ENCODE measurements around the gene HMOX1. TPM values are rescaled to one million over a fixed set of nuclear protein-coding genes. Genes with fewer than 3 reads are reported as not detected.

HMOX1 gene
- total and polyA plus RNA-seq, 4 donors, result 8.6 to 16.5 (median 14.4) TPM

DNA sequence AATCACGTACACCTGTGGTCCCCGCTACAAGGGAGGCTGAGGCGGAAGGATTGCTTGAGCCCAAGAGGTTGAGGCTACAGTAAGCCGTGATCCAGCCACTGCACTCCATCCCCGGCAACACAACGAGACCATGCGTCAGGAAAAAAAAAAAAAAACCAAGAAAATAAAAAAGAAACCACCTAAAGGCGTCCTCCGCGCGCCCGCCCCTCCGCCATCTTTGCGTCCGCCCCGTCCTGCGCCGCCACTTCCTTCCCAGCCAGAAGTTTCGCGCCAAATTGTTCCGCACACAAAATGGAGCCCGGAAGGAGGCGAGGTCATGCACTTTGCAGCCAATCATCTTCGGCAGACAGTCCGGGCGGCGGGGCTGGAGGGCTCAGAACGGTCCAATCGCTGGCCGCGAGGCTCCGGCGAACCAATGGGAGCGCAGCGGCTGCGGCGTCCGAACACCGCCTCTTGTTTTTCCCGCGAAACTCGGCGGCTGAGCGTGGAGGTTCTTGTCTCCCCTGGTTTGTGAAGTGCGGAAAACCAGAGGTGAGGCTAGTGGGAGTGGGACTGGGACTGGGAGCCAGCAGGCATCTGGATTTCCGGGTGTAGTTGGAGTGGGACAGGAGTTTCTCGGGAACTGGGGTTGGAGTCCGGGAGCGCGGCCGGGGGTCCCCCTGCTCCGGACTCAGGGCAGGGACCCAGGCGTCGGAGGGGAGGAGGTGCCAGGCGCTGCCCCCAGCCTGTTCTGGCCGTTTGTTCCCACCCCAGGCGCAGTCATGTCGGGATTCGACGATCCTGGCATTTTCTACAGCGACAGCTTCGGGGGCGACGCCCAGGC lies 19.0 kb downstream of the HMOX1 start, which contains the start of gene MCM5:
MCM5 (plus strand) TSS at position 463 of the 823 bp plus-strand sequence; CDS start at position 762, 299 bp downstream.
- DNase-seq (ENCODE audit: low read depth in 4 of 6, low spot score in 6 of 6), result peak; percentile 87 to 99 (median 95)
- Histone ChIP-seq H3K4me1 (ENCODE audit: control insufficient read depth, insufficient read depth, low read length) (peaks cover 24% of the 10 kb centered on the region), H3K4me3 (ENCODE audit: low read depth, low read length) (peak within 1 kb of the TSS; percentile 95), H3K27ac (ENCODE audit: low read depth, low read length) (no peak within 1 kb of the TSS), H3K36me3 (ENCODE audit: control insufficient read depth, insufficient read depth, low read length) (peaks cover 7% of the 10 kb centered on the region), H3K9me3 (ENCODE audit: control insufficient read depth, insufficient read depth, low read length) (no peaks in the 10 kb centered on the region), H3K27me3 (ENCODE audit: control insufficient read depth, insufficient read depth, low read length) (no peaks in the 10 kb centered on the region)
- WGBS (ENCODE audit: insufficient coverage), result 1% methylated on average over 62 of the region's 64 CpGs

DNA sequence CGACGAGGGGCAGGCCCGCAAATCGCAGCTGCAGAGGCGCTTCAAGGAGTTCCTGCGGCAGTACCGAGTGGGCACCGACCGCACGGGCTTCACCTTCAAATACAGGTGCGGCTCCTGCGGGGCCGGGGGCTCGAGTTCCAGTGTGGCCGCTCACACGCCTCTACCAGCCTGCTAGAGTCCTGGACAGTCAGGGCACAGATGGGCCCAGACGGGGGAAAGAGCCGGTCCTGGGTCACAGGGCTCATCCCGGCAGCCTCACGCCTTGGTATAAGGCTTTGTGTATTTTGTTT lies 19.6 kb downstream of the HMOX1 start:
- WGBS (ENCODE audit: insufficient coverage), result under 1% methylated on average over 16 of the region's 20 CpGs
- no peaks in the 10 kb centered on the region for H3K9me3 ChIP-seq (ENCODE audit: control insufficient read depth, insufficient read depth, low read length)
- H3K4me1 ChIP-seq (ENCODE audit: control insufficient read depth, insufficient read depth, low read length), result peaks cover 24% of the 10 kb centered on the region
- no peaks in the 10 kb centered on the region for H3K27me3 ChIP-seq (ENCODE audit: control insufficient read depth, insufficient read depth, low read length)
- DNase-seq (ENCODE audit: low read depth in 4 of 6, low spot score in 6 of 6), result no peak
- no peak overlapping the region for H3K27ac ChIP-seq (ENCODE audit: low read depth, low read length)
- H3K36me3 ChIP-seq (ENCODE audit: control insufficient read depth, insufficient read depth, low read length), result peaks cover 7% of the 10 kb centered on the region
- peak overlapping the region; percentile 95 for H3K4me3 ChIP-seq (ENCODE audit: low read depth, low read length)

DNA sequence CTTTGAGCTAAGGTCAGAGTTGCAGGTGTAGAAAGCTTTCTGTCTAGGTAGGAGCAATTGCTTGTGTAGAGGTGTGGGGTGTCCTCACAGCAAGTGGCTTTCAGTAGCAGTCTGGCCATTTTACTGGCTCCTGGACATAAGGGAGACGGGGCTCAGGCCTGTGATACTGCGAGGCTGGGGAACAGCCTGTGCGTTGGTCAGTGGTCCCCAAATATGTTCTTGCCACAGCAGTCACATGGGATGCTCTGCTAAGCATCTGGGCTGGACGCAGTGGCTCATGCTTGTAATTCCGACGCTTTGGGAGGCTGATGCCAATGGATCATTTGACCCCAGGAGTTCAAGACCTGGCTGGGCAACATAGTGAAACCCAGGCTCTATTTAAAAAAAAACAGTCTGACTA lies 21.0 kb downstream of the HMOX1 start:
- Histone ChIP-seq H3K4me3 (ENCODE audit: low read depth, low read length) (no peak overlapping the region), H3K9me3 (ENCODE audit: control insufficient read depth, insufficient read depth, low read length) (no peaks in the 10 kb centered on the region), H3K27me3 (ENCODE audit: control insufficient read depth, insufficient read depth, low read length) (no peaks in the 10 kb centered on the region), H3K36me3 (ENCODE audit: control insufficient read depth, insufficient read depth, low read length) (peaks cover 16% of the 10 kb centered on the region), H3K4me1 (ENCODE audit: control insufficient read depth, insufficient read depth, low read length) (peaks cover 24% of the 10 kb centered on the region), H3K27ac (ENCODE audit: low read depth, low read length) (no peak overlapping the region)
- WGBS (ENCODE audit: insufficient coverage), result 79% methylated on average over 6 of the region's 6 CpGs
- DNase-seq (ENCODE audit: low read depth in 4 of 6, low spot score in 6 of 6), result no peak

DNA sequence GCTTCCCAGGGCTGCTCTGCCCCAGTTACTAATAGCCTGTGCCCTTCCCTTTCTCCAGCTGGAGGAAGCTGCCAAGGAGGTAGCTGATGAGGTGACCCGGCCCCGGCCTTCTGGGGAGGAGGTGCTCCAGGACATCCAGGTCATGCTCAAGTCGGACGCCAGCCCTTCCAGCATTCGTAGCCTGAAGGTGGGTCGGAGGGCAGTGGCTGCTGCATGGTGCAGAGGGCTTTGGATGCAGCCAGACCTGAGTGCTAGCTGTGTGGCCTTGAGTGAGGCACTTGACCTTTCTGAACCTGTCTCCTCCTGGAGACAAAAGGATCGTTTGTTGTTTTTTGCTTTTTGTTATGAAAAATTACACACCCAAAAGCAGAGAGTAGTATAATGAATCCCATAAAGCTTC lies 22.5 kb downstream of the HMOX1 start:
- Histone ChIP-seq H3K4me1 (ENCODE audit: control insufficient read depth, insufficient read depth, low read length) (peaks cover 24% of the 10 kb centered on the region), H3K4me3 (ENCODE audit: low read depth, low read length) (no peak overlapping the region), H3K9me3 (ENCODE audit: control insufficient read depth, insufficient read depth, low read length) (no peaks in the 10 kb centered on the region), H3K27me3 (ENCODE audit: control insufficient read depth, insufficient read depth, low read length) (no peaks in the 10 kb centered on the region), H3K36me3 (ENCODE audit: control insufficient read depth, insufficient read depth, low read length) (peaks cover 30% of the 10 kb centered on the region), H3K27ac (ENCODE audit: low read depth, low read length) (no peak overlapping the region)
- no peak for DNase-seq (ENCODE audit: low read depth in 4 of 6, low spot score in 6 of 6)
- WGBS (ENCODE audit: insufficient coverage), result 87% methylated on average over 6 of the region's 7 CpGs

DNA sequence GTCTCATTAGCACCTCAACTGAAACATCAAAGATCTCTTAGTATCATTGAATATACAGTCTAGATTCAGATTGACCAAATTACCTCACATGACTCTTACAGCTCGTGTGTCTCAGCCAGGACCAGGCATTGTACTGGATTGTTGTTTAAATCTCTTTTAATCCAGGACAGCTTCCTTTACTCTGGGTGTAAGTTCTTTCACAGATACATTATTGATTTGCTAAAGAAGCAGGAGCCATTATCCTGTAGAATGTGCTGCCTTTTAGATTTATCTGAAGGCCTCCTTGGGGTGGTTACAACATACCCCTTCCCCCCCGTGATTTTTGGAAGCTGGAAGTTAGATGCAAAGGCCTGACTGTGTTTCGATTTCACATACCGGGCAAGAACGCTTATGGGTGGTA lies 23.3 kb downstream of the HMOX1 start:
- 100% methylated on average over 1 of the region's 5 CpGs for WGBS (ENCODE audit: insufficient coverage)
- Histone ChIP-seq H3K27me3 (ENCODE audit: control insufficient read depth, insufficient read depth, low read length) (no peaks in the 10 kb centered on the region), H3K36me3 (ENCODE audit: control insufficient read depth, insufficient read depth, low read length) (peaks cover 38% of the 10 kb centered on the region), H3K9me3 (ENCODE audit: control insufficient read depth, insufficient read depth, low read length) (no peaks in the 10 kb centered on the region), H3K27ac (ENCODE audit: low read depth, low read length) (no peak overlapping the region), H3K4me3 (ENCODE audit: low read depth, low read length) (no peak overlapping the region), H3K4me1 (ENCODE audit: control insufficient read depth, insufficient read depth, low read length) (peaks cover 23% of the 10 kb centered on the region)
- DNase-seq (ENCODE audit: low read depth in 4 of 6, low spot score in 6 of 6), result no peak

DNA sequence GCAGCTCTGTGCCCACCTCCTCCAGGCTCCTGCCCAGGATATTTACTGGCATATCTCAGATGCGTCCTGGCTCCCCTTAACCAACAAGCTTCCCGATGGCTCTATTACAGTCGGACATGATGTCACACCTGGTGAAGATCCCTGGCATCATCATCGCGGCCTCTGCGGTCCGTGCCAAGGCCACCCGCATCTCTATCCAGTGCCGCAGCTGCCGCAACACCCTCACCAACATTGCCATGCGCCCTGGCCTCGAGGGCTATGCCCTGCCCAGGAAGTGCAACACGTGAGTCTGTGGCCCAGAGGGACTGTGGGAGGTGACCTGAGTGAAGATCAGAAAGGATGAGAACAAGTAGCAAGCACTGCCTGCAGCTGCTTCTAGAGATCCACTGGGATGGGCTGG lies 25.5 kb downstream of the HMOX1 start:
- H3K4me3 ChIP-seq (ENCODE audit: low read depth, low read length), result no peak overlapping the region
- H3K36me3 ChIP-seq (ENCODE audit: control insufficient read depth, insufficient read depth, low read length), result peaks cover 61% of the 10 kb centered on the region
- H3K9me3 ChIP-seq (ENCODE audit: control insufficient read depth, insufficient read depth, low read length), result no peaks in the 10 kb centered on the region
- no peak for DNase-seq (ENCODE audit: low read depth in 4 of 6, low spot score in 6 of 6)
- peaks cover 4% of the 10 kb centered on the region for H3K4me1 ChIP-seq (ENCODE audit: control insufficient read depth, insufficient read depth, low read length)
- WGBS (ENCODE audit: insufficient coverage), result 95% methylated on average over 13 of the region's 13 CpGs
- H3K27ac ChIP-seq (ENCODE audit: low read depth, low read length), result no peak overlapping the region
- H3K27me3 ChIP-seq (ENCODE audit: control insufficient read depth, insufficient read depth, low read length), result no peaks in the 10 kb centered on the region

DNA sequence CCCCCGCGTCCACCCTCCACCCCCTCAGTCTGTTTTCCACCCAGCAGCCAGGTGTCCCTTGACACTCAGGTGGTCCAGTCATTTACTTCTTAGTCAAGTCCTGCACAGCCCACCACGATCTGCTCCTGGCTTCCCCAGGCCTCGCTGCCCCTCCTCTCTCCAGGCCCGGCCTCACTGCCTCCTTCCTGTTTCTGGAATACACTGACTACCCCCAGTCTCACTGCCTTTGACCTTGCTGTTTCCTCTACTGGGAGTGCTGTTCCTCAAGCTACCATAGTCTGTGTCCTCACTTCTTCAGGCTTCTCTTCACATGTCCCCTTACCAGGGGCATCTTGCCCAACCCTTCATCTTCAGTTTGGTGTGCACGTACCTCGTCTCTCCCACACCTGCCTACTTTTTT lies 26.5 kb downstream of the HMOX1 start:
- Histone ChIP-seq H3K4me3 (ENCODE audit: low read depth, low read length) (no peak overlapping the region), H3K36me3 (ENCODE audit: control insufficient read depth, insufficient read depth, low read length) (peaks cover 70% of the 10 kb centered on the region), H3K4me1 (ENCODE audit: control insufficient read depth, insufficient read depth, low read length) (peaks cover 4% of the 10 kb centered on the region), H3K27ac (ENCODE audit: low read depth, low read length) (no peak overlapping the region), H3K27me3 (ENCODE audit: control insufficient read depth, insufficient read depth, low read length) (no peaks in the 10 kb centered on the region), H3K9me3 (ENCODE audit: control insufficient read depth, insufficient read depth, low read length) (no peaks in the 10 kb centered on the region)
- no peak for DNase-seq (ENCODE audit: low read depth in 4 of 6, low spot score in 6 of 6)
- WGBS (ENCODE audit: insufficient coverage), result 91% methylated on average over 5 of the region's 7 CpGs

DNA sequence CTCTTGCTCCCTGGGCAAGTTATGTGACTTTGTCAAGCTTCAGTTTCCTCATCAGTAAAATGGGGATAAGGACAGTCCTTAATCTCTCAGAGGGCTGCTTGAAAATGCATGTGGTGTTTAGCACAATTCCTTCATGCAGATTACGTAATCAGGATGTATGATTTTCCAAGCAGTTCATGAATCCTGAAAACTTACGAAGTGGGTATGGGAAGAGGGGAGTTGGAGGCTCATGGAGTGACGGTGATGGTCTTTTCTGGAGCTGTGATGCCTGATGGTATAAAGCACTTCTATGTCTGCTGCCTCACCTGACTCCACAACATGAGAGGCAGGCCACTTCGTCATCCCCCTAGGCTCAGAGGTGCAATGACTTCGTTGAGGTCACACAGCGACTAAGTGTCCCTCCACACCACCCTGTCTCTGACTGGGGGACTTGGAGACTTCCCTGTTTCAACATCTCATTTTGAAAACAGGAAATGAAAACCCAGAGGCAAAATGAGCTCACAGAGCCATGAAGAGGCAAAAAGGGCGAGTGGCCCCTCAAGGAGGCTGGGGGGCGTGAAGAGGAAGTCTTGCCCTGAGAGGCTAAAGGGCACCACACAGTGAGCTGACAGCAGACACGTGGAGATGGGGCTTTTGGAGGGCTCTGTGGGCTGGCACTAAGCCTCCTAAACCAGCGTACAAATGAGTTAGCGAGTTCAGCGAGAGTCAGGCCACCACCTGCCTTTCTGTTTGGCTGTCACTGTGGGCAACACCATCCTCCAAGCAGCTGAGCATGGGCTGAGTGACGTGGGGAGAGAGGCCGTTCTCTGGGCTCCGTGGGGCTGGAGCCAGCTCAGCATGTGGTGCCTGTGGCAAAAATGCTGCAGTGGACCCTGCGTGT lies 29.1 kb downstream of the HMOX1 start:
- H3K4me1 ChIP-seq (ENCODE audit: control insufficient read depth, insufficient read depth, low read length), result no peaks in the 10 kb centered on the region
- 82% methylated on average over 15 of the region's 16 CpGs for WGBS (ENCODE audit: insufficient coverage)
- no peaks in the 10 kb centered on the region for H3K27me3 ChIP-seq (ENCODE audit: control insufficient read depth, insufficient read depth, low read length)
- no peak overlapping the region for H3K4me3 ChIP-seq (ENCODE audit: low read depth, low read length)
- DNase-seq (ENCODE audit: low read depth in 4 of 6, low spot score in 6 of 6), result peak in 1 of 6 donors; percentile 17
- no peak overlapping the region for H3K27ac ChIP-seq (ENCODE audit: low read depth, low read length)
- H3K36me3 ChIP-seq (ENCODE audit: control insufficient read depth, insufficient read depth, low read length), result peaks cover 84% of the 10 kb centered on the region
- H3K9me3 ChIP-seq (ENCODE audit: control insufficient read depth, insufficient read depth, low read length), result no peaks in the 10 kb centered on the region

DNA sequence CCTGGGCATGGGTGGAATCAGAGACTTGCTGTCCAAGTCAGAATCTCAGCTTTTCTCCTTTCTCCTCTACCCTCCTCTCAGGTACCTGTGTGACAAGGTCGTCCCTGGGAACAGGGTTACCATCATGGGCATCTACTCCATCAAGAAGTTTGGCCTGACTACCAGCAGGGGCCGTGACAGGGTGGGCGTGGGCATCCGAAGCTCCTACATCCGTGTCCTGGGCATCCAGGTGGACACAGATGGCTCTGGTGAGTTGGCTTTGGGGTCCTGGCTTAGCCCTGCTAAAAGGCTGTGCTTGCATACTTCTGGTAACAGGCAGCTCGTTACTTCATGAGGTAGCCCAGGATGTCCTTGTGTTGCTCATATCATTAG lies 29.8 kb downstream of the HMOX1 start:
- Histone ChIP-seq H3K4me3 (ENCODE audit: low read depth, low read length) (no peak overlapping the region), H3K36me3 (ENCODE audit: control insufficient read depth, insufficient read depth, low read length) (peaks cover 88% of the 10 kb centered on the region), H3K9me3 (ENCODE audit: control insufficient read depth, insufficient read depth, low read length) (no peaks in the 10 kb centered on the region), H3K4me1 (ENCODE audit: control insufficient read depth, insufficient read depth, low read length) (no peaks in the 10 kb centered on the region), H3K27me3 (ENCODE audit: control insufficient read depth, insufficient read depth, low read length) (no peaks in the 10 kb centered on the region), H3K27ac (ENCODE audit: low read depth, low read length) (no peak overlapping the region)
- WGBS (ENCODE audit: insufficient coverage), result 93% methylated on average over 5 of the region's 6 CpGs
- DNase-seq (ENCODE audit: low read depth in 4 of 6, low spot score in 6 of 6), result no peak
